HG03025 (cell line): ENCODE results near the gene C6orf47.

Experiments
- ATAC-seq: cut with Tn5 transposase; IDR thresholded peaks from one replicate; pipeline ENCODE4 v1.9.1; 2021; ENCODE audit warnings: mild to moderate bottlenecking, moderate library complexity; ENCODE audit not compliant: unreplicated experiment, low FRiP score

The C6orf47 gene

GRCh38 chr6:31636698-31637596 is 23.6 kb downstream of the C6orf47 start:
- no peak for ATAC-seq

- ATAC-seq: no peak
Measured at GRCh38 chr6:31634969-31635575, 25.5 kb downstream of the C6orf47 start.

GRCh38 chr6:31634131-31634530 is 26.4 kb downstream of the C6orf47 start:
- ATAC-seq: no peak

- ATAC-seq: no peak
Measured at GRCh38 chr6:31633447-31633846, 27.1 kb downstream of the C6orf47 start.

DNA sequence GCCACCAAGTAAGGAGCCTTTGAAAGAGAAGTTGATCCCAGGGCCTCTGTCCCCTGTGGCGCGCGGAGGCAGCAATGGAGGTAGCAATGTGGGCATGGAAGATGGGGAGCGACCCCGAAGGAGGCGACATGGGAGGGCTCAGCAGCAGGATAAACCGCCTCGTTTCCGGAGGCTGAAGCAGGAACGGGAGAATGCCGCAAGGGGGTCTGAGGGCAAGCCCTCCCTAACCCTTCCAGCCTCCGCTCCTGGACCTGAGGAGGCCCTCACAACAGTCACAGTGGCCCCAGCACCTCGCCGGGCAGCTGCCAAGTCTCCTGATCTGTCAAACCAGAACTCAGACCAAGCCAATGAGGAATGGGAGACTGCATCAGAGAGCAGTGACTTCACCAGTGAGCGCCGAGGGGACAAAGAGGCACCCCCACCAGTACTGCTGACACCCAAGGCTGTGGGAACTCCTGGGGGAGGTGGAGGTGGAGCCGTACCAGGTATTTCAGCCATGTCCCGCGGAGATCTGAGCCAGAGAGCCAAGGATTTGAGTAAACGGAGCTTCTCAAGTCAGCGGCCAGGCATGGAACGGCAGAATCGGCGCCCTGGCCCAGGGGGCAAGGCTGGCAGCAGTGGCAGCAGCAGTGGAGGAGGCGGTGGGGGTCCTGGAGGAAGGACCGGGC is 28.2 kb downstream of the C6orf47 start:
- no peak for ATAC-seq

GRCh38 chr6:31631681-31632278 is 28.8 kb downstream of the C6orf47 start:
- ATAC-seq: no peak

GRCh38 chr6:31631209-31631608 is 29.4 kb downstream of the C6orf47 start:
- no peak for ATAC-seq

DNA sequence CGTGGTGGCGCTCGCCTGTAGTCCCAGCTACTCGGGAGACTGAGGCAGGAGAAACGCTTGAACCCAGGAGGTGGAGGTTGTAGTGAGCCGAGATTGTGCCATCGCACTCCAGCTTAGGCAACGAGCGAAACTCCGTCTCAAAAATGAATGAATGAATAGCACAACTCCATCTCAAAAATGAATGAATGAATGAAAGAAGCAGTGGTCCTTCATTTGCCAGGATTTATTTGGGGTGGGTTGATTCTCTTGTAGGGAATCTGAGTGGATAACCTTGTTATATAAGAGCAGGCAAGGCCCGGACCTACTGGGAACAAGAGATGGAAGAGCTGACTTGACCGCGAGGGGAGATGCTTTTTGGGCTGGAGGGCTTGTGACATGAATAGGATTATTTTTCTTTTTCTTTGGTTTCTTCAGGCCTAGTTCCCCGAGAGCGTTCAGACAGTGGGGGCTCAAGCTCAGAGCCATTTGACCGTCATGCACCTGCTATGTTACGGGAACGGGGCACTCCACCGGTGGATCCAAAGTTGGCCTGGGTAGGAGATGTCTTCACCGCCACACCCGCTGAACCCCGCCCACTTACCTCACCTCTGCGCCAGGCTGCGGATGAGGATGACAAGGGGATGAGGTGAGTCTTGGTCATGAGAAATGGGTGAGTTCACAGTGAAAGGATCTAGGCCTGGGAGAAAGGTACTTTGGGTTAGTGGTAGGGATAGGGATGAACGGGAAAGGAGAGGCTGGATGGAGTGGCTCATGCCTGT is 30.2 kb downstream of the C6orf47 start:
- no peak for ATAC-seq

- ATAC-seq: no peak
Measured at GRCh38 chr6:31629014-31629413, 31.6 kb downstream of the C6orf47 start.

GRCh38 chr6:31627690-31628287 is 32.8 kb downstream of the C6orf47 start:
- ATAC-seq: no peak

- ATAC-seq: no peak
Measured at GRCh38 chr6:31626952-31627351, 33.6 kb downstream of the C6orf47 start.

DNA sequence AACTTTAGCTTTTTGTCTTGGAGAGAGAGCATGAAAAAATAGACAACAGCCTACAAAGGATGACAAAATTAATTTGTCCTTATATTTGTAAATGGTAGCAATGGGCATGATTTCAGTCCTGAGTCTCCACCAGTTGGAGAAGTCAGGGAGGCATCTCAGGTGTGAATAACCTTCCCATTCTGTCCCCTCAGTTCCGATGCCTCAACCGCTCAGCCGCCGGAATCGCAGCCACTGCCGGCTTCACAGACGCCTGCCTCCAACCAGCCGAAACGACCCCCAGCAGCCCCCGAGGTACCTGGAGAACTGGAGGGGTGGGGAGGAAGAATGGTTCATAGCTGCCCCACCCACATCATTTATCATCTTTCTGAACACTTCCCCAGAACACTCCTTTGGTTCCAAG is 36.5 kb downstream of the C6orf47 start:
- no peak for ATAC-seq

DNA sequence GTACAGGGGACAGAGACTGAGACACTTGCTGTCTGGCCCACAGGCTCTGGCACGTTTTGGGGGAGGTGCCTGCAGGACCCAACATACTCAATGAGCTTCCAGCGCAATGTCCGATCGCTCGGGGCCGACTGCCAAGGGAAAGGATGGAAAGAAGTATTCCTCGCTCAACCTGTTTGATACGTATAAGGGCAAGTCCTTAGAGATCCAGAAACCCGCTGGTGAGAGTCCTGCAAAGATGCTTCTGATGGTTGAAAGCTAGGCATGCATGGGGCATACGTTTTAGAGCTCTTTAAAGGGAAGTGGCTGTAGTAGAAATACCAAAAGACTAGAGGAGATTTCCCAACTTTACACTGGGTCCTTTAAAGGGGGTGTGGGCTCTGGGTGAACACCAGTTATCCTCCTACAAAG is 37.9 kb downstream of the C6orf47 start:
- no peak for ATAC-seq

DNA sequence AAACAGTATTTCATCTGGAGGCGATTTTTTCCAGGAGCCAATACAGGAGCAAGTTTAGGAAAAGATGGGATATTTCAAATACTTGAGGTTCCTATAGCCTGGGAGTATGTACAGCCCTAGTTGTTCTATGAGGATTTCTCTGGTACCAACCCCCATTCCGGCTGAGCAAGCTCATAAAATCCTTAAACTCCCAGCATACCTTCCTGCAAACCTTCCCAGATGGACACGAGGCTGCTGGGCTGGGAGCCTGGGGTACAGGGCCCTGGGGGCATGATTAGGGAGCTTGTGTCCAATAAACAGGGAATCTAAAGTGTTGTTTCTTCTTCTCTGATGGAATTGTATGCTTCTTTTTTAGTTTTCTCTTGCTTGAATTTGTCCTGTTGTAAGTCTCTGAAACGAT is 38.6 kb downstream of the C6orf47 start:
- ATAC-seq: no peak

DNA sequence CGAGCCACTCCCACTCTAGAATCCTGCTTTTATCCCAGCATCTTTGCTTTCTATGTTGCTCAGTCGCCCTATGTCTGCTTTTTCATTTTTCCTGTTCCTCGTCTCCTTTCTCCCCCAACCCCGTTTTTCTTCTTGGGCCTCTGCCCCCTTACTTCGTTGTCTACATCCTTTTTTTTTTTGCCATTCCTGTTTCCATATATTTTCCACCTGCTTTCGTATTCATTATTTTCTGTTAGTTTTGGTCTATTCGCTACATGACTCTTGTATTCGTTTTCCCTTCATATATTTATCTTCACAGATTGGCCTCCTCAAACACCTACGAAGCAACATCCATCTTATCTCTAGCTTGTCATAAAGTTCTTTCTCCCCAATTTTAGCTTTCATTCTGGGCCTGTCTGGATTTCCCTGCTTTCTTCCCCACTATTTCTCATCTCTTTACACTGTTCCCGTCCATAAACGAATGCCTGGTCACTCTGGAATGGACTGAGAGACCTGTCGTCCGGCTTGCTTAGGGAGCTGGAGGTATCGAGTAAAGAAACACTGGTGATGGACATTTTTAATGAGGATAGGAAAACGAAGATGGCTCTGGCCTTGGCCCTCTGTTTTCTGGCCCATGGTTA is 39.1 kb downstream of the C6orf47 start:
- ATAC-seq: no peak

- ATAC-seq: peak; percentile 46
Measured at GRCh38 chr6:31620586-31621319, 39.8 kb downstream of the C6orf47 start, which contains the start of gene PRRC2A. TSS of gene PRRC2A (plus strand) at chr6:31620715. CDS start at chr6:31622790, 2,075 bp downstream.

GRCh38 chr6:31619805-31620585 is 40.6 kb downstream of the C6orf47 start:
- peak; percentile 85 for ATAC-seq

DNA sequence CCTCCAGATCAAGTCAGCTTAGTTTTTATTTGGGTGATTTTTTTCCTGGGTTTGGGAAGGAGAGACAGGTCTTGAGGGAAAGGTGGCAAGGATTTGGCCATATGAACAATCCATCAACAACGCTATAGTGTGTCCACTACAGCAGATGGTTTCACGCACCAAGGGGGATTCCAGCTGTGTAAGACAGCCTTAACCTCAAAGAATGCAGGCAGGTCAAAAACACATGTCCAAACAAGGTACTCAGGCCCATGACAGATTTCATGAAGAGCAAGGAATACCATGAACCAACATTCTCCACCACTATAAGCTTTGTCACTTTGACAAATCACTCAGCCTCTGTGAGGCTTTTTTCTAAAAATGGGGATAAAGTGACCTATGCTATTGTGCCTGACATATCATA is 43.6 kb downstream of the C6orf47 start:
- ATAC-seq: no peak
